ENCODE data around the gene LCA5. TPM values are rescaled to one million over a fixed set of nuclear protein-coding genes. Genes with fewer than 3 reads are reported as not detected.
"Not testable (repeated sequence)": the region's sequence is repeated elsewhere in the genome, so short reads cannot be mapped to it uniquely, and the experiment has no call there.

The LCA5 gene
- total RNA-seq (2022): 13.9 and 18.3 TPM in 2 replicates
- Bru-seq, nascent RNA: percentile 87 among the genes with signal in this experiment
- percentile 70 among the genes with signal in this experiment for BruChase-seq, experiment 1, labeled RNA remaining after a 6-hour chase
- BruChase-seq, experiment 2, labeled RNA remaining after a 2-hour chase: percentile 81 among the genes with signal in this experiment
- long read RNA-seq, full-length matches to known transcripts: 1 of 7 reads
- long read RNA-seq, partial matches to known transcripts: 2 of 7 reads
- long read RNA-seq, other reads (novel, unspliced or antisense): 4 of 7 reads

DNA sequence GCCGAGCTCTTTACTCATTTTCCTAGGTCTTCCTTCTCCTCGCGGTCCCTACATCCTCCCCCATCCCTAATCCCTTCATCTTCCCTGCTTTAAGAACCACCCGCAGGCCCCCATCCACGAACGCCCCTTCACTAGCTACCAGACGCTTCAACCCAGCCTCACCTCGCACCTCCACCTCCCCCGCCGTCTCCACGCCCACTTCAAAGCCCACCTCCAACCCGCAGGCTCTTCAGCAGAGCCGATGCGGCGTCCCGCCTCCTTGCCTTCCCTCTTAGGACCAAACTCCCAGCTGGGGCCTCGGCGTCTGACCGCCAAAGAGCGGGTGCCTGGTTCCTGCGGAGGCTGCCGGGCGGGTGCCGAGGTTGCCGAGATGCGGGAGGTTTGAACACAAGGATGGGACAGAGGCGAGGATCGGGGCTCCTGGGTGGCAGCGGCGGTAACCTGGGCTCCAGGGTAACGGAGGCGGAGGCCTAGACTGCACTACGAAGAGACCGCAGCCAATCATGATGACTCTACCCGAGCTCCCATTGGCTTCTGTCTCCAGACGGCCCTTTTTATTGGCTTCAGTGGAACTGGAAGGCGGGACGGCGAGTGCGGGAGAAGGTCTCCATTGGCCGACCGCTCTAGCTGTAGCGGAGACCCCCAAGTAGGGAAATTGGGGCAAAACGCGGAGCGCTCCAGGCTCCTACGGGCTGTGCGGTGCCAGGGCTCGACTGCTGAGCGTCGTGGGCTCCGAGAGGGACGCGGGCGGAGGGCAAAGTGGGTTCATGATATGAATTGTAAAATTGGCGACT is at the start of gene LCA5:
Gene LCA5 (minus strand): TSS at position 477 of the 794 bp plus-strand sequence. CDS start 18,536 bp downstream, outside the sequence.
- Mint-ChIP-seq H3K9me3 (ENCODE audit: low read depth, unreplicated experiment) (no peaks in the 10 kb centered on the region), H3K4me1 (ENCODE audit: low read depth, unreplicated experiment) (peaks cover 45% of the 10 kb centered on the region), H3K27me3 (ENCODE audit: unreplicated experiment) (no peaks in the 10 kb centered on the region), H3K27ac (ENCODE audit: unreplicated experiment) (no peak within 1 kb of the TSS), H3K4me3 (ENCODE audit: low read depth, unreplicated experiment) (no peak within 1 kb of the TSS), H3K36me3 (ENCODE audit: insufficient read depth, unreplicated experiment) (peaks cover 23% of the 10 kb centered on the region)
- TF ChIP-seq CTCF (IDR thresholded peaks at IDR 0.05; ENCODE audit: unreplicated experiment): no peak
- CTCF ChIA-PET: interaction anchor here (0.6 to 1.1 kb wide), 4 partner anchors 8 to 333 kb away, joined by 3 to 5 read pairs (median 3); no protein-coding TSS in a partner anchor
- BruUV-seq (replicated peaks): no TSS peak
- intact Hi-C loops (cut with micrococcal nuclease; ENCODE audit: unreplicated experiment): loop anchor here (5.0 to 10.0 kb wide), 4 partner anchors 35 to 328 kb away; partner anchors contain the start of gene HMGN3
- DNase-seq: peak; percentile 92

DNA sequence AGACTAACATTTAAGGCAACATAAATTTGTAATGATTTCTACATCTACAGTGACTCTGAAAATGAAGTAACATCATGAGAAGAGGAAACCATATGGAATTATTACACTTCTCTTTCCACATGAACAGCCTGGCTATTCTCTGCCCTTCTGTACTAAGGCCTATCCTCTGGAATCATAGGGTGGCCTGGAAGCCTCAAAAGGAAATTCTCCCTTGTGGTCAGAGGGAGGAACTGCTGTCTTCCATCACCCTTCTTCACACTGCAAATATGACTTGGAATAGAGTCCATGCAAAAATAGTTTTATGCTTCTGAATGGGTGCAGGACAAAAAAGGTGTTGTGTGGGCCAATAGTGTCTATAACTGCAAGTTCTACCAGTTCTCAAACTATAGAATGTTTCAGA is 49.3 kb upstream of the LCA5 start:
- intact Hi-C loops (cut with micrococcal nuclease; ENCODE audit: unreplicated experiment): no loop called here
- no TSS peak for BruUV-seq (replicated peaks)
- no peak for DNase-seq
- Mint-ChIP-seq H3K4me1 (ENCODE audit: low read depth, unreplicated experiment) (no peaks in the 10 kb centered on the region), H3K36me3 (ENCODE audit: insufficient read depth, unreplicated experiment) (peaks cover 4% of the 10 kb centered on the region), H3K27me3 (ENCODE audit: unreplicated experiment) (no peaks in the 10 kb centered on the region), H3K27ac (ENCODE audit: unreplicated experiment) (no peak overlapping the region), H3K9me3 (ENCODE audit: low read depth, unreplicated experiment) (no peaks in the 10 kb centered on the region), H3K4me3 (ENCODE audit: low read depth, unreplicated experiment) (no peak overlapping the region)
- CTCF ChIA-PET: no interaction called here
- peak; percentile 45 for TF ChIP-seq CTCF (IDR thresholded peaks at IDR 0.05; ENCODE audit: unreplicated experiment)

DNA sequence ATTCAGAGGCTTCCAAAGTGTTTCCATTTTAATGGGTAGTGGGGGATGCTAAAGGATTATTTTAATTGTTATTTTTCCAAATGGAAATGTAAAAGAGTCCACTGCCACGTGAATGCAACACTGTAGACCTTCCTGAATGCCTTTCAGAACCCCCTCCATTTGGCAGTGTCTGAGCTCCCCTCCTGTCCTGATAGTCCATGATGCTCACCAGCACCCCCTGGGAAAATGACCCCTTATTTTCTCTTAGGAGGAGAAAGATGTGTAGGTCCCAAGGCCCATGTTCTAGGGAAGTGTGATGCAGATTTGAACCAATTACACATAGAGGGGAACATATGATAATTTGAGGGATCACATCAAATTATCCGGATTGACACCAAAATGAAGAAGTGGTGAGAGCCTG is 47.1 kb upstream of the LCA5 start:
- BruUV-seq (replicated peaks): no TSS peak
- peaks cover 4% of the 10 kb centered on the region for H3K36me3 Mint-ChIP-seq (ENCODE audit: insufficient read depth, unreplicated experiment)
- no peak for DNase-seq
- peaks cover 9% of the 10 kb centered on the region for H3K9me3 Mint-ChIP-seq (ENCODE audit: low read depth, unreplicated experiment)
- no peaks in the 10 kb centered on the region for H3K4me1 Mint-ChIP-seq (ENCODE audit: low read depth, unreplicated experiment)
- H3K27me3 Mint-ChIP-seq (ENCODE audit: unreplicated experiment): no peaks in the 10 kb centered on the region
- intact Hi-C loops (cut with micrococcal nuclease; ENCODE audit: unreplicated experiment): no loop called here
- H3K4me3 Mint-ChIP-seq (ENCODE audit: low read depth, unreplicated experiment): no peak overlapping the region
- TF ChIP-seq CTCF (IDR thresholded peaks at IDR 0.05; ENCODE audit: unreplicated experiment): no peak
- CTCF ChIA-PET: no interaction called here
- no peak overlapping the region for H3K27ac Mint-ChIP-seq (ENCODE audit: unreplicated experiment)

GRCh38 chr6:79577926-79578325 is 40.7 kb upstream of the LCA5 start:
- intact Hi-C loops (cut with micrococcal nuclease; ENCODE audit: unreplicated experiment); DNase-seq; CTCF ChIA-PET; H3K27me3 Mint-ChIP-seq (ENCODE audit: unreplicated experiment); H3K36me3 Mint-ChIP-seq (ENCODE audit: insufficient read depth, unreplicated experiment); H3K4me3 Mint-ChIP-seq (ENCODE audit: low read depth, unreplicated experiment); BruUV-seq (replicated peaks); H3K27ac Mint-ChIP-seq (ENCODE audit: unreplicated experiment): not testable (repeated sequence)
- Mint-ChIP-seq H3K9me3 (ENCODE audit: low read depth, unreplicated experiment) (peaks cover 15% of the 10 kb centered on the region), H3K4me1 (ENCODE audit: low read depth, unreplicated experiment) (peaks cover 16% of the 10 kb centered on the region)

Measured in Calu3 (cell line).